Stimulated activated CD8-positive, alpha-beta memory T cell treated with anti-CD3 and anti-CD28 coated beads, Interleukin-7, amount 100 ng/mL, for 48 hours (primary cell): ENCODE data around the gene CASQ2.

Experiments
- DNase-seq, 2 donors: peaks; one replicate each; pipeline ENCODE4 v3.0.0-alpha.2; 2020; ENCODE audit warnings: low read depth in 1 of 2; ENCODE audit errors: extremely low read depth in 1 of 2

Gene CASQ2

DNA sequence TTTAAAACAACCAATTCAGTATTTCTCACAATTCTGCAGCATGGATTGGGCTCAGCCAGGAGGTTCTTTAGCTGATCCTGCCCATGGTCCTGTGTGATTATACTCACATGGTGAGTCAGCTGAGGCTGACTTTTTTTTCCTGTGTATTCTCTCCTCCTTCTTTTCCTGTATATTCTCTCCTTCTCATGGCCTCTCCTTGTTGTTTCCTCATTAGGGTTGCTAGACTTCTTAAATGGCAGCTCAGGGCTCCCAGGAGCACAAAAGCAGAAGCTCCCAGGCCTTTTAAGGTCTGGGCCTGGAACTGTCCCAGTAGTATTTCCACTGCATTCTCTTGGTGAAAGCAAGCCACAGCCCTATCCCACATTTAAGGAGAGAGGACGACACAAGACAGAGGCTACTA, 99.9 kb downstream of the CASQ2 start:
- no peak for DNase-seq

DNA sequence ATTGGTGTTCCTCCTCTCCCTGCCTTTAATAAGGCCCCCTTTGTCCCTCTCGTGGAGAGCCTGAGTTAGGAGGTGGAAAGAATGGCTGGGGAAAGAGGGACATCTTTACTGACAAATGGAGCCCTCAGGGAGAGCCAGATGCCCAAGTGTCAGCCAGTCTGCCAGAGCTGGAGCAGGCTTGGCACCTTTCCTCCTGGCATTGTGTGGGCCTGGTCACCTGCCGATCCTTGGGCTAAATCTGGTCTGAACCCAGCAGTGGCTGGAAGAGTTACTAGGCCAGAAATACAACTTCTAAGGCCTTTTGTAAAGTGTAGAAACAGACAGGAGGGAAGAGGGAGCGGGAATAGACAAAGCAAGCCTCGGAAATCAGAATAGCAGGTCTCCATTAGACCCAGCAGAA, 101.8 kb downstream of the CASQ2 start:
- DNase-seq, result no peak

DNA sequence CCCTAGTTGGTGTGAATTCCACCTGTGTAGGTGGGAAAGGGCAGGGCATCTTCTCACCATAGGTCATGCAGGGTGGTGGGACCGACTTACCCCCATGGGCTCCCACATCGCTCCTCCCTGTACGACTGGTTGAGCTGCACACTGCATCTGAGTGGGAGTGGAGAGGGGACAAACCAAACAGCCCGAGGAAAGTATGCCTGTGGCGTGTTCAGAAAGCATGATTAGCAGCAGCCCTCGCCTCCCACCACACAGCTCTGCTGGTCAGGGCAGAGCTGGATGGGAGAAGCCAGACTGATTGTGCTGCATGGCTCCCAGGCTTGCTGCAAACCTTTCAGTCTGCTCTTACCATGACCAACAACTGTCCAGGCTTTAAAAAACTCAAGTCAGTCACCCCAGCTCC, 102.3 kb downstream of the CASQ2 start:
- no peak for DNase-seq

DNA sequence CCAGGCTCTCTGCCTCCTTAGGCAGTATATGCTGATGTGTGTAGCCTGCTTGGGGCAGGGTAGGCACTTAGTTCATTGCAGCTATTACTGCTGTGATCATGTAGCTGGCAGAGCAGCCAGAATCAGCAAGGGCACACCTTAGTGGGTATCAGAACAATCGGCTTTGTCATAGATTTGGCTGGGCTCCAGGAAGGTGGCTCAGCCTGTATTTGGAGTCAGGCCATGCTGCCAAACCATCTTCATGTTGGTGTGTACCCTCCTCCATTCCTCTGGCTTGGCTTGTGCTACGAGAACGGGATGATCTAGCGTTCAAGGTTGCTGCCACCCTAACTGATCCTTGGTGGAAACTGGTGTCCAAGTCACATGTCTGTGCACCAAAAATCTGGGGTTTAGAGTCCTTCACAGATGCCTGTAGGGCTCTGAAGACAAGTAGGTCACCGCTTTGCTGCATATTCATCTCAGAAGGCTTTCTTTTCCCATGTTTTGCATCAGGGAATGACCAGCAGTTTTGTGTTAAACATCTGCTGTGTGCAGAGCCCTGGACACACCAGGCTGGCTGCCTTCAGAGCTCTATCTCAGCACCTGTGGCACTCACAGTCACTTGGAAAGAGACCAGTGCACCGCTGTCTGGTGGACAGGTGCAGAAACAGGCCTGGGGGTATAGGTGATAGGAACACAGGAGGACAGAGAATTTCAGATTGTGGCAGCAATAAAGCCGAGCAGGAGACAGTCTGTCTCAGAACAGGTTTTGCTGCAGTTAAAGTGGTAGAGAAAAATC, 103.0 kb downstream of the CASQ2 start:
- no peak for DNase-seq

DNA sequence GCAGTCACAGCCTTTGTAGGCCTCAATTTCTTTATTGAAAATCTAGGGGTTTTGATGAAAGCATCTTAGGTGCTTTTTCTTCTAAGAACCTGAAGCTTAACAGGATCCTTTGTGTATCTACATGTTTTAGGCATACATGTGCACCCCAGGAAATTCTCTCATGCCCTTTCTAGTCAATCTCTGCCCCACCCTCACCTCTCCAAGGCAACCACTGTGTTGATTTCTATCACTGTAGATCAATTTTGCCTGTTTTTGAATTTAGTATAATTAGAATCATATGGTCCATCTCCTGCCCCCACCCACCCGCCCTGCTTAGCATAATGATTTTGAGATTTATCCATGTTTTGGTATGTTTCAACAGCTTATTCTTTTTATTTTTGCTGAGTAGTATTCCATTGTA, 107.4 kb downstream of the CASQ2 start:
- DNase-seq, result no peak

DNA sequence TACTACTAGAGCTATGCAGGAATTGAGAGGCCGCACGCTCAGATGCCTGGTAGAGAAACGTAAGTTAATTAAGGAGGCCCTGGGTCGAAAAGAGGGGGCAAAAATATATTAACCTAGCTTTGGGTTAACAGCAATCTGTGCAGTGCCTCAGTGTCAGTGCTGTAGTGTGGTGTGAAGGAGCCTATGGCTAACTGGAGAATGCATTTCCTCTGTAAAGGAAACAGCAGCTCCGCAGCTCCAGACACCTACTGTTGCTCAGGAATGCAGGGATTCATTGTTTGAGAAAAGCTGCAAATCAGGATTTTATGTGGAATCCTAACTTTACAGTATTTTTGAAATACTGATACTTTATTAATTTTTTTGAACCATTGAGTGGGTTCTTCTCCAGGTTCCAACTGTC, 108.4 kb downstream of the CASQ2 start:
- DNase-seq, result no peak

DNA sequence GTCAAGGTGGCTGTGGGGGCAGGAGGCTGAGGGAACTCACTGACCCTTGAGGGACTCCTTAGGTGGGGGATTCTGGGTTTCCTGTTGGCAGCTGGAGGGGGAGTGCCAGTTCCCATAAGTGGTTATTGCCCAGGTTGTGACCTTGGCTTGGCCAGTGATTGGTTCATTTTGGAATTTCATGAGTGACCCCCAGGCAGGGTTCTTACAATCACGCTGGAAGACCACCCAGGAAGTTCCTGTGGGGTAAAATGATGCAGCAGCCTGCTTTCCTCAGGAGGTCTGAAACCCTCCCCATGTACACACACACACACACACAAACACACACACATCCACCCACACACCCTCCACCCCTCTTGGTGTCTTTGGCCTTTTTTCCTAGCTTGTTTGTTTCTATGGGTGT, 109.9 kb downstream of the CASQ2 start:
- DNase-seq, result no peak

DNA sequence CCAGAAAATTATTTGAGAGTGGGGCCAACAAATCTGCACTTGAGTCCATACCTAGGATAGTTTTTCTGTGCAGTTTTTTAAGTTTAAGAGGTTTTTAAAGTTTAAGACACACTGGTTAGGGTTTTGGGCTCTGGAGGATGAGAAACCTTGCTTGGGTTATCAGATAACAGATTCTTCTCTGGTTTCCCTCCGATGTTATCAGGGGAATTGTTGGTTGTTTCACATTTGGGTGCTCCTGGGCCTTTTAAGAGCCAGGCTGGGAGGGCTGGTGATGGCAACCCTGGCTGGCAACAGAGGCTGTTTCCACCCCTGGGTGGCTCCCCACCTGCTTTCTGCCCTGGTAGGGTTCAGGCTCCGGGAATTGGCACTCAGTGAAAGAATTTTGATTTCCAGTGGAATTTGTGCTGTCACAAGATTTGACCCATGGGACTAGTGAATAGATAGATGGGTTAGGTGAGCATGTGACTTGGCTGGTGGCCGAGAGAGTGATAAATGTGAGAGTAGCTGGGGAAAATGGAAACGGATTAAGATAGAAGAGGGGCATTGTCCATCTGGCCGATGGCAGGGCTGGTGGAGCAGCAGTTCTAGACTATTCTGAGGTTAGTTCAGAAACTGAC, 111.9 kb downstream of the CASQ2 start:
- DNase-seq, result no peak

DNA sequence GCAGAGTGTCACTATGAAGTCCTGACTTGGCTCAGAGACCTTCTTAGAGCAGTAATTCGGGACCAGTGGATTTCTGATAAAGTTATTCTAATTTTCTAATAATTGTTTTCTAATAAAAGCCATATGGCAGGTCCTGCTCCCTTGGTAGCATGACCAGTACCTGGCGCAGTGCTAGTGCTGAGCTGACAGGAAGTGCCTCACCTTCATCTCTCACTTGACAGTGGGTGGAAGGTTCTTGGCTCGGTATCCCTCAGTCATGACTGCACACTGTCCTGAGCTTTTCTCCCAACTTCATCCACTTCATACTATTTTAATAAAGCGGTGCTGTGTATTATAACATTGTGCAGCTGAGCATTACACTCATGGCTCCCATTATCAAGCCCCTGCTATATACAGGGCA, 112.6 kb downstream of the CASQ2 start:
- DNase-seq, result no peak

DNA sequence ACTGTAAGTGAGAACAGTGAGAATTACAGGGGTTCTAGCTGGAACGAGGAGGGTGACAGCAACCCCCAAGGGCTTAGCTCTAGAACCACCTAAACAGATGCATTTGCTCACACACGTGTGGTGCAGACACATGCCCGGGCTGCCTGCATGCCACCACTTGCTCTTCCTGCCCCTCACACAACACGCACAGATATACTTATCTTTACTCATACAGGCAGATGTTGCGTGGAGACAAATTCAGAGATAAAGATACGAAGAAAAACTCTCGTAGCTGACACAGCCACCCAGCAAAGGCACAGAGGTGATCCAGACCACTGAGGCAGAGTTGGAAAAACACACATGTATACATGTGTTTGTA, 113.2 kb downstream of the CASQ2 start:
- no peak for DNase-seq

DNA sequence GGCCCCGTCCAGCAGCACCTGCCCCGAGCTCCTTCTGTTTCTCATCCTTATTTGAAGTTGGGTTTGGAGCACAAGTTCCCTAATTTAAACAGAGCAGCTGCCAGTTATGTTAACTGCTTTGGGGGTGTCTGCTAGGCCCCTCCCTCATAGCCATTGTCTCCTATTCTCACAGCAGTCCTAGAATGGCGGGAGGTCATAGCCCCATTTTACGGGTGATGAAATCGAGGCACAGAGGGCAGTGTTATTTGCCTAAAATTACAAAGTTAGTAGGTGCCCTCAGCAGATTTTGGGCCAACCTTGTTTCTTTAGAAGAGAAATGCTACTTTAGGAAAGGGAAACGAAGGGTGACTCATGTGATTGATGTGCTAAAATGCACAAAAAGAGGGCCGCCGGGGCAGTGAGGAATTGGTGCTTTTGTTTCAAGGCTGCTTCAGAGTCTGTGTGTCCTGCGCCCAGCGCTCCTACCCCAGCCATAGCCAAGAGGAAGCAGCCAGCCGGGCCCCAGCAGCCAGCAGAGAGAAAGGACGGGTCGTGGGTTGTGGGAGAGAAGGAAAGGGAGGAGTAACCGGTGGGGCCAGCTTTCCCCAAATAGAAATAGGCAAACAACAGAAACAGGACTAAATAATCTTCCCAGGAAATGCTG, 113.7 kb downstream of the CASQ2 start:
- no peak for DNase-seq

DNA sequence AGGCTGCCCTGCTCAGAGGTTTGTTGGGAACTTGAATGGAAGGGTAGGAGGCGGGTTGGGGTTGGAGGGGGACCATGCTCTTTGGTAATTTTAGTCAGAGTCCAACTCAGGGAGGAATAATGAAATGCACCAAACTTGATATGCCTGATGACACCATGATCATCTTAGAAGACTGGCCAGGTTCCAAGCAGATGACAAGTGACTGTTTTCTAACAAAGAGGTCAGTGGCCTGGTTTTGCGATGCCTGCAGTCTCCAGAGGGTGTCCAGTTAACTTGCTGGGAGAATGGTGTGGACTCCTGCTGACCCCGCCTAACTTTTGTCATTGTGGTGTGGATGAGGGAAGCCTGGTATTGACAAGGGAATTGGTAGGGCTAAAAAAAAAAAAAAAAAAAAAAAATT, 114.4 kb downstream of the CASQ2 start:
- no peak for DNase-seq

DNA sequence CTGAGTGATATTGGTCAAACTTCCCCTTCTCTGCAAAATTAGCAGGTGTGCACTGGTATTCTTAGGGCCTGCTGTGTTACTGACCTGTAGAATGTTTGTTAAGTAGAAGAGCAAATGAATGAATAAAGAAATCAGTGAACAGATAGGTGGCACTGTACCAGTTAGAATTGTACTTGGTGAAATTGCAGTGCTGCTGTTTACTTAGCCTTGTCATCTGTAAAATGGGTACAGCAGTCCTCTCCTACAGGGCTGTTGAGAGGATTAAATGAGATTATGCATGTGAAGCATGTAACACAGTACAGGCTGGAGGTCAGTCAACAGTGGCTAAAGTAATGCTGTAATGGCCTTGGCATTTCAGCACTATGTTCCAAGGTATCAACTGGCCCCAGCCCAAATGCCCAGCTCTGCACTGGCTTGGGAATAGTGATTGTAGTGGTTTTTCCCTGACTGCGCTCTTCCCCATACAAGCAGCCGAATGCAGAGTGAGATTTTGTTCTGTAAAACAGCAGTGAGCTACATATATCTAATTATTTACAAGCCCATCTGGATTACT, 116.2 kb downstream of the CASQ2 start:
- no peak for DNase-seq

DNA sequence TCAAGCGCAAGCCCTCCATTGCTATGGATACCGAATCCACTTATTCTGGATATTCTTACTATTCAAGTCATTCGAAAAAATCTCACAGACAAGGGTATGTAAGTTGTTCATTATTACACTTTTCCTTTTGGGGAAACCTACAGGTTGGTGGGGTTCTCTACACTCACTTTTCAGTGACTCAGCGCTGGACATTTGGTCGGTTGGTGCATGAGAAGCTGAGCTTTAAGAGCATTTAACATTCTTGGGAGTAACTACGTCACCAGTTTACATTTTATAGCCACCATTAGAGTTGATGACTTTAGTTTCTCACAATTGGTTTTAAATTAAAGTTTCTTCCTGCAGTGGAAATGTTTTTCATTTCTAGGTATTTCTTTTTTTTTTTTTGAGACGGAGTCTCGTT, 117.1 kb downstream of the CASQ2 start:
- no peak for DNase-seq

DNA sequence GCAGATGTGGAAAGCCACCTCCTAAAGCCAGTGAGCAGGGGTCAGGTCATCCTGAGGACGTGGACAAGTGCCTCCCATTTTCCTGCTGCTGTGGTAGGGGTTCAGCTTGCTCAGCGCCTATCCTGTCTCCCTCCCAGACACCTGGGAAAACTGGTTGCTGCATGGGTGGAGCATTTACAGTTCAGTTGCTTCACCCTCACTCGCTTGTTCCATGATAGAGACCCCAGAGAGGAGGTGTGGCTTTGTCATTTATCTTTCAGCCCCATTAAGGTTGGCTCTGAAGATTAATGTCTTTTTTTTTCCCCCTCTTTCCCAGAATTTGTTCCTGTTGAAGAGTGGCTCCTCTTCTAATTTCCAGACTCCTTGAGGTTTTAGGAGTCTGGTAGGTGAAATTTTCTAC, 117.6 kb downstream of the CASQ2 start:
- no peak for DNase-seq
